ENCODE results near the gene FH.

FH gene

GRCh38 chr1:241519308-241520079 is at the start of gene FH:
Gene FH (minus strand): TSS chr1:241519755. CDS start chr1:241519722, 33 bp downstream.
- DNase-seq (ENCODE audit: low spot score), result peak; percentile 98

- DNase-seq (ENCODE audit: low spot score), result no peak
Observed at GRCh38 chr1:241560849-241561187, 41.3 kb upstream of the FH start.

- no peak for DNase-seq (ENCODE audit: low spot score)
Observed at GRCh38 chr1:241560146-241560848, 40.7 kb upstream of the FH start.

- DNase-seq (ENCODE audit: low spot score), result no peak
Observed at GRCh38 chr1:241557551-241558193, 38.1 kb upstream of the FH start.

GRCh38 chr1:241557031-241557430 is 37.5 kb upstream of the FH start:
- DNase-seq (ENCODE audit: low spot score), result no peak

- no peak for DNase-seq (ENCODE audit: low spot score)
Observed at GRCh38 chr1:241555526-241555925, 36.0 kb upstream of the FH start.

- DNase-seq (ENCODE audit: low spot score), result no peak
Observed at GRCh38 chr1:241553886-241554592, 34.5 kb upstream of the FH start.

GRCh38 chr1:241551759-241552638 is 32.4 kb upstream of the FH start:
- DNase-seq (ENCODE audit: low spot score), result no peak

GRCh38 chr1:241550318-241550717 is 30.8 kb upstream of the FH start:
- DNase-seq (ENCODE audit: low spot score), result no peak

GRCh38 chr1:241548008-241548407 is 28.5 kb upstream of the FH start:
- no peak for DNase-seq (ENCODE audit: low spot score)

- DNase-seq (ENCODE audit: low spot score), result no peak
Observed at GRCh38 chr1:241542199-241542907, 22.8 kb upstream of the FH start.

GRCh38 chr1:241536969-241537368 is 17.4 kb upstream of the FH start:
- DNase-seq (ENCODE audit: low spot score), result no peak

GRCh38 chr1:241536304-241536703 is 16.7 kb upstream of the FH start:
- DNase-seq (ENCODE audit: low spot score), result no peak

GRCh38 chr1:241533326-241534115 is 14.0 kb upstream of the FH start:
- no peak for DNase-seq (ENCODE audit: low spot score)

- no peak for DNase-seq (ENCODE audit: low spot score)
Observed at GRCh38 chr1:241532864-241533263, 13.3 kb upstream of the FH start.

- peak; percentile 67 for DNase-seq (ENCODE audit: low spot score)
Observed at GRCh38 chr1:241532162-241532531, 12.6 kb upstream of the FH start, which contains the start of gene KMO. Gene KMO (plus strand): TSS chr1:241532378. CDS start chr1:241532445, 67 bp downstream.

GRCh38 chr1:241531195-241532161 is 11.9 kb upstream of the FH start:
- peak; percentile 91 for DNase-seq (ENCODE audit: low spot score)

- DNase-seq (ENCODE audit: low spot score), result no peak
Observed at GRCh38 chr1:241527146-241527545, 7.6 kb upstream of the FH start.

- no peak for DNase-seq (ENCODE audit: low spot score)
Observed at GRCh38 chr1:241525026-241525425, 5.5 kb upstream of the FH start.
